IMR-90 (cell line): ENCODE measurements around the gene SOX2.

Source experiments
- BHLHE40 ChIP-seq: fragments of 150-350 bp; IDR thresholded peaks from 2 replicates; pipeline ENCODE4 v1.6.1; 2016; ENCODE audit warnings: mild to moderate bottlenecking, low read depth, low read length
- CEBPB ChIP-seq: IDR thresholded peaks from 2 replicates; pipeline ENCODE4 v1.6.1; 2012; ENCODE audit warnings: low read depth, low read length, improper control_type of control experiment
- CHD1 ChIP-seq: IDR thresholded peaks from 2 replicates; pipeline ENCODE4 v1.6.1; 2012; ENCODE audit warnings: low read depth, low read length, improper control_type of control experiment
- CTCF ChIP-seq: conservative IDR thresholded peaks from 2 replicates; pipeline ENCODE4 v1.5.1; 2012; ENCODE audit warnings: mild to moderate bottlenecking, low read depth, low read length, improper control_type of control experiment
- ELK1 ChIP-seq: fragments of 150-350 bp; IDR thresholded peaks from 2 replicates; pipeline ENCODE4 v1.6.1; 2016; ENCODE audit warnings: low read depth, mild to moderate bottlenecking, low read length, moderate library complexity, borderline replicate concordance
- MAFK ChIP-seq: IDR thresholded peaks from 2 replicates; pipeline ENCODE4 v1.6.1; 2012; ENCODE audit warnings: low read depth, low read length, improper control_type of control experiment
- MAZ ChIP-seq: IDR thresholded peaks from 2 replicates; pipeline ENCODE4 v1.6.1; 2012; ENCODE audit warnings: low read depth, mild to moderate bottlenecking, low read length, improper control_type of control experiment, moderate library complexity, borderline replicate concordance
- MXI1 ChIP-seq: IDR thresholded peaks from 2 replicates; pipeline ENCODE4 v1.6.1; 2012; ENCODE audit warnings: low read depth, mild to moderate bottlenecking, low read length, moderate library complexity, borderline replicate concordance
- POLR2A ChIP-seq: IDR thresholded peaks from 2 replicates; pipeline ENCODE4 v1.6.1; 2012; ENCODE audit warnings: mild to moderate bottlenecking, low read depth, low read length
- RAD21 ChIP-seq: IDR thresholded peaks from 2 replicates; pipeline ENCODE4 v1.6.1; 2012; ENCODE audit warnings: low read length, improper control_type of control experiment
- RCOR1 ChIP-seq: IDR thresholded peaks from 2 replicates; pipeline ENCODE4 v1.6.1; 2012; ENCODE audit warnings: mild to moderate bottlenecking, low read length, improper control_type of control experiment; ENCODE audit not compliant: insufficient replicate concordance
- RFX5 ChIP-seq: IDR thresholded peaks from 2 replicates; pipeline ENCODE4 v1.8.0; 2012; ENCODE audit warnings: low read depth, mild to moderate bottlenecking, low read length, moderate library complexity
- SMC3 ChIP-seq: fragments of 150-350 bp; IDR thresholded peaks from 2 replicates; pipeline ENCODE4 v1.6.1; 2016; ENCODE audit warnings: low read depth, mild to moderate bottlenecking, antibody characterized with exemption, low read length, moderate library complexity
- USF2 ChIP-seq: fragments of 150-350 bp; IDR thresholded peaks from 2 replicates; pipeline ENCODE4 v1.6.1; 2017; ENCODE audit warnings: mild to moderate bottlenecking, antibody characterized with exemption, low read length, low read depth

- TF ChIP-seq MAZ (no peak), POLR2A (no peak), CTCF (no peak), CHD1 (no peak), RAD21 (no peak), CEBPB (no peak), MAFK (no peak), RCOR1 (no peak), BHLHE40 (no peak), USF2 (no peak), SMC3 (no peak), RFX5 (no peak), MXI1 (no peak), ELK1 (no peak)
These were observed 29.7 kb downstream of the SOX2 start for GRCh38 chr3:181741417-181741816.
